CD14-positive monocyte (primary cell): ENCODE results near the gene MARCHF7. TPM values are rescaled to one million over a fixed set of nuclear protein-coding genes. Genes with fewer than 3 reads are reported as not detected.

Experiments used
- DNase-seq, 3 donors: peaks; one replicate each; pipeline ENCODE4 v3.0.0-alpha.2; 2011 to 2022
- H2AFZ ChIP-seq: 2 replicates; pipeline ENCODE4 v1.6.0; 2012; ENCODE audit warnings: mild to moderate bottlenecking, low read depth, low read length, inconsistent platforms; ENCODE audit not compliant: insufficient read depth, poor library complexity, severe bottlenecking
- H3K27ac ChIP-seq, 2 donors: 1 replicate in 1 of 2; 2 replicates in 1 of 2; pipeline ENCODE4 v1.5.1; 2012 to 2013; ENCODE audit warnings: low read length in 2 of 2, control low read depth in 1 of 2, inconsistent platforms in 1 of 2, low read depth in 1 of 2, mild to moderate bottlenecking in 1 of 2
- H3K27me3 ChIP-seq, 2 donors: one replicate each; pipeline versions ENCODE4 v1.6.0 to v1.6.1; 2011 to 2013; ENCODE audit warnings: low read length in 2 of 2; ENCODE audit not compliant: control insufficient read depth in 2 of 2, insufficient read depth in 2 of 2
- H3K36me3 ChIP-seq, 2 donors: replicated peaks in 1 of 2; 1 replicate in 1 of 2; 2 replicates in 1 of 2; pipeline versions ENCODE4 v1.5.1 to v1.6.1; 2012 to 2013; ENCODE audit warnings: low read length in 2 of 2, control low read depth in 1 of 2, inconsistent platforms in 1 of 2, mild to moderate bottlenecking in 1 of 2; ENCODE audit not compliant: insufficient read depth in 2 of 2, control insufficient read depth in 1 of 2
- H3K4me1 ChIP-seq, 2 donors: 1 replicate in 1 of 2; 2 replicates in 1 of 2; pipeline versions ENCODE4 v1.5.1 to v1.6.1; 2012 to 2013; ENCODE audit warnings: low read length in 2 of 2, control low read depth in 1 of 2, inconsistent platforms in 1 of 2, mild to moderate bottlenecking in 1 of 2, moderate library complexity in 1 of 2; ENCODE audit not compliant: insufficient read depth in 2 of 2, control insufficient read depth in 1 of 2
- H3K4me2 ChIP-seq: replicated peaks from 2 replicates; pipeline ENCODE3; 2012; ENCODE audit warnings: low read length, moderate library complexity, mild to moderate bottlenecking; ENCODE audit not compliant: poor library complexity, severe bottlenecking; ENCODE audit errors: extremely low read depth
- H3K4me3 ChIP-seq, 3 experiments: fragments of 200-600 bp in 1 of 3; sonication (generic) in 1 of 3; replicated peaks in 1 of 3; 1 replicate in 2 of 3; 2 replicates in 1 of 3; pipeline ENCODE4 v1.5.1; 2011 to 2013; ENCODE audit warnings: low read length in 3 of 3, mild to moderate bottlenecking in 3 of 3, control low read depth in 2 of 3, low read depth in 2 of 3, inconsistent platforms in 1 of 3, moderate library complexity in 1 of 3
- H3K79me2 ChIP-seq: 2 replicates; pipeline ENCODE4 v1.6.0; 2012; ENCODE audit warnings: mild to moderate bottlenecking, control low read depth, inconsistent platforms, low read length, moderate library complexity; ENCODE audit not compliant: insufficient read depth
- H3K9ac ChIP-seq: 2 replicates; pipeline ENCODE4 v1.6.0; 2017; ENCODE audit warnings: low read length, mild to moderate bottlenecking; ENCODE audit not compliant: insufficient read depth, poor library complexity, severe bottlenecking
- H3K9me3 ChIP-seq, 2 donors: replicated peaks in 1 of 2; 1 replicate in 1 of 2; 2 replicates in 1 of 2; pipeline versions ENCODE4 v1.5.1 to v1.6.1; 2012 to 2013; ENCODE audit warnings: low read length in 2 of 2, control low read depth in 1 of 2; ENCODE audit not compliant: control insufficient read depth in 1 of 2, insufficient read depth in 1 of 2
- H4K20me1 ChIP-seq: 2 replicates; pipeline ENCODE4 v1.6.0; 2012; ENCODE audit warnings: mild to moderate bottlenecking, low read length, control low read depth, moderate library complexity; ENCODE audit not compliant: insufficient read depth
- H3K27ac Mint-ChIP-seq, 7 donors: one replicate each; pipeline ENCODE4 v1.8.0; 2020; ENCODE audit warnings: mild to moderate bottlenecking in 7 of 7, mixed read lengths in 7 of 7, moderate library complexity in 6 of 7, inconsistent platforms in 2 of 7
- H3K27me3 Mint-ChIP-seq, 3 donors: one replicate each; pipeline ENCODE4 v1.8.0; 2021 to 2022; ENCODE audit warnings: low read depth in 3 of 3, mild to moderate bottlenecking in 3 of 3, mixed read lengths in 3 of 3, moderate library complexity in 3 of 3, inconsistent platforms in 1 of 3
- H3K36me3 Mint-ChIP-seq, 2 donors: one replicate each; pipeline ENCODE4 v1.8.0; 2020; ENCODE audit warnings: mixed read lengths in 2 of 2, inconsistent platforms in 1 of 2, mild to moderate bottlenecking in 1 of 2
- H3K4me1 Mint-ChIP-seq: one replicate; pipeline ENCODE4 v1.8.0; 2020; ENCODE audit warnings: mild to moderate bottlenecking, mixed read lengths
- H3K4me3 Mint-ChIP-seq, 2 donors: one replicate each; pipeline ENCODE4 v1.8.0; 2020; ENCODE audit warnings: mild to moderate bottlenecking in 2 of 2, mixed read lengths in 2 of 2, moderate library complexity in 1 of 2
- H3K9me3 Mint-ChIP-seq, 7 donors: one replicate each; pipeline ENCODE4 v1.8.0; 2020 to 2022; ENCODE audit warnings: mixed read lengths in 7 of 7, mild to moderate bottlenecking in 6 of 7, moderate library complexity in 6 of 7, inconsistent platforms in 2 of 7
- WGBS: methylation state at CpG from one replicate; pipeline ENCODE4 v1.1.5; 2013; ENCODE audit warnings: missing lambda C conversion rate; ENCODE audit not compliant: insufficient coverage; 5-methylcytosine and 5-hydroxymethylcytosine counted together
- intact Hi-C, 2 donors: fragments of 100-400 bp; cut with micrococcal nuclease; formaldehyde crosslinking; loops; one replicate each; pipeline versions ENCODE4 v1.15.0 to v1.15.1; 2023
- polyA plus RNA-seq, 3 donors: library from polyadenylated mRNA; depleted of rRNA in 1 of 3; unstranded in 2 of 3; stranded (reverse) in 1 of 3; fragments of 300-500 nt in 2 of 3; fragments of >200 nt in 1 of 3; fragmentation: Illumina TruSeq in 2 of 3; gene quantifications; 1 replicate in 2 of 3; 2 replicates in 1 of 3; pipeline ENCODE4 v1.2.3, GENCODE V29; 2012 to 2021
- TF ChIP-seq, protein P1 (sequence below): fragments of 200-600 bp; IDR thresholded peaks from one replicate; pipeline ENCODE4 v1.8.0; 2022; ENCODE audit warnings: antibody characterized with exemption, mild to moderate bottlenecking

MARCHF7 gene
- polyA plus RNA-seq, 3 donors, result 46.7 to 124 (median 102) TPM

DNA sequence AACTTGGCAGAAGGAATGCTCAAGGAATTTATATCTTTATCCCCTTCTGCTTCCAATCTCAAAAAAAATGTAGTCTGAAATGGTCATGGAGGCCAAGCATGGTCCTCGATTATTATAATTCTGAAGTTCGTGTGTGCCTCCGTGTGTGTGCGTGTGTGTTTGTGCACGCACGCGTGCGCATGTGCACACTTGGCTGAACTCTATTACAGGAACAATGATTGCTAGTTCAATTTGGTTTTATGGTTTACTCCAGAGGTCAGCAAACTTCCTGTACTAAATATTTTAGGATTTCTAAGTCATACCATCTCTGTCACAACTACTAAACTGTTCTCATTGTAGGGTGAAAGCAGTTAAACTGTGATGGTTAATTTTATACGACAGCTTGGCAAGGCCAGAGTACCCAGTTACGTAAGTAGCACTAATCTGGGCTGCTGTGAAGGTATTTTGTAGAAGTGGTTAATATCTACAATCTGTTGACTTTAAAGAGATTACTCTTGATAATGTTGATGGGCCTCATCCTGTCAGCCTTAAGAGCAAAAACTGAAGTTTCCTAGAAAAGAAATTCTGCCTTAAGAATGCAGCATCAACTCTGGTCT is 5.8 kb upstream of the MARCHF7 start:
- H3K27me3 ChIP-seq, result no peaks in the 10 kb centered on the region
- no peaks in the 10 kb centered on the region for H4K20me1 ChIP-seq
- H3K9me3 Mint-ChIP-seq, result no peaks in the 10 kb centered on the region
- H3K27ac ChIP-seq, result no peak overlapping the region
- no peak overlapping the region for H3K27ac Mint-ChIP-seq
- DNase-seq, result no peak
- TF ChIP-seq, protein P1, sequence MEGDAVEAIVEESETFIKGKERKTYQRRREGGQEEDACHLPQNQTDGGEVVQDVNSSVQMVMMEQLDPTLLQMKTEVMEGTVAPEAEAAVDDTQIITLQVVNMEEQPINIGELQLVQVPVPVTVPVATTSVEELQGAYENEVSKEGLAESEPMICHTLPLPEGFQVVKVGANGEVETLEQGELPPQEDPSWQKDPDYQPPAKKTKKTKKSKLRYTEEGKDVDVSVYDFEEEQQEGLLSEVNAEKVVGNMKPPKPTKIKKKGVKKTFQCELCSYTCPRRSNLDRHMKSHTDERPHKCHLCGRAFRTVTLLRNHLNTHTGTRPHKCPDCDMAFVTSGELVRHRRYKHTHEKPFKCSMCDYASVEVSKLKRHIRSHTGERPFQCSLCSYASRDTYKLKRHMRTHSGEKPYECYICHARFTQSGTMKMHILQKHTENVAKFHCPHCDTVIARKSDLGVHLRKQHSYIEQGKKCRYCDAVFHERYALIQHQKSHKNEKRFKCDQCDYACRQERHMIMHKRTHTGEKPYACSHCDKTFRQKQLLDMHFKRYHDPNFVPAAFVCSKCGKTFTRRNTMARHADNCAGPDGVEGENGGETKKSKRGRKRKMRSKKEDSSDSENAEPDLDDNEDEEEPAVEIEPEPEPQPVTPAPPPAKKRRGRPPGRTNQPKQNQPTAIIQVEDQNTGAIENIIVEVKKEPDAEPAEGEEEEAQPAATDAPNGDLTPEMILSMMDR, result no peak
- H3K9me3 ChIP-seq, result no peaks in the 10 kb centered on the region
- no peaks in the 10 kb centered on the region for H3K27me3 Mint-ChIP-seq
- H3K36me3 ChIP-seq, result peaks cover 0 to 6% of the 10 kb centered on the region in 2 donors
- no peak overlapping the region for H3K4me3 ChIP-seq
- no peak overlapping the region for H3K4me2 ChIP-seq
- no peak overlapping the region for H2AFZ ChIP-seq
- H3K4me1 ChIP-seq, result peaks cover 3 to 9% of the 10 kb centered on the region in 2 donors
- H3K4me3 Mint-ChIP-seq, result no peak overlapping the region
- intact Hi-C loops, result no loop called here
- H3K9ac ChIP-seq, result no peak overlapping the region
- peaks cover 12% of the 10 kb centered on the region for H3K79me2 ChIP-seq
- peaks cover 12% of the 10 kb centered on the region for H3K4me1 Mint-ChIP-seq
- no CpG with 5 or more reads among the region's 10 CpGs for WGBS
- H3K36me3 Mint-ChIP-seq, result peaks cover 12 to 24% of the 10 kb centered on the region in 2 donors

DNA sequence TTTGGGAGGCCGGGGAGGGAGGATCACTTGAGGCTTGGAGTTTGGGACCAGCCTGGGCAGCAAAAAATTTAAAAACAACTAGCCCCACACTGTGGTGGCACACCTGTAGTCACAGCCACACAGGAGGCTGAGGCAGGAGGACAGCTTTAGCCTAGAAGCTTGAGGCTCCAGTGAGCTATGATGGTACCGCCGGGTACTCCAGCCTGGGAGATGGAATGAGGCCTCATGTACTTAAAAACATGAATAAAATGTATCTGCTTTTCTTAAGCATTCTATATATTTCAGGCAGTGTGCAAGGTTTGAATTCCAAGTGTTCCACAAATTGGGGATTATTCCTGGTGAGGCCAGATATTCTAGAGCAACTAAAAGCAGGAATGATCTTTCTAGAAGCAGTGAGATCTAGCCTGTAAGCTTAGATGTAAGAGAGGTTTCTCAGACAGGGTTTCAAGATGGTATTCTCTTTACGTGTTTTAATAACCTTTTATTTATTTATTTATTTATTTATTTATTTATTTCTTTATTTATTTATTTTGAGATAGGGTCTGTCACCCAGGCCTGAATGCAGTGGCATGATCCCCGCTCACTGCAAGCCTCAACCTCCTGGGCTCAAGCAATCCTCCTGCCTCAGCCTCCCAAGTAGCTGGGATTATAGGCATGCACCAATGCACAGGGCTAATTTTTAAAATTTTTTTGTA is 4.1 kb upstream of the MARCHF7 start:
- no peak overlapping the region for H2AFZ ChIP-seq
- no peak overlapping the region for H3K4me3 ChIP-seq
- Mint-ChIP-seq H3K9me3 (peaks cover 0 to 2% (median 0%) of the 10 kb centered on the region in 7 donors), H3K27me3 (no peaks in the 10 kb centered on the region), H3K27ac (no peak overlapping the region), H3K36me3 (peaks cover 12 to 24% of the 10 kb centered on the region in 2 donors), H3K4me3 (no peak overlapping the region), H3K4me1 (peaks cover 15% of the 10 kb centered on the region)
- H3K4me1 ChIP-seq, result peaks cover 6 to 15% of the 10 kb centered on the region in 2 donors
- peaks cover 0 to 6% of the 10 kb centered on the region in 2 donors for H3K36me3 ChIP-seq
- no peaks in the 10 kb centered on the region for H3K27me3 ChIP-seq
- H3K9ac ChIP-seq, result no peak overlapping the region
- WGBS, result no CpG with 5 or more reads among the region's 5 CpGs
- intact Hi-C loops, result no loop called here
- H3K4me2 ChIP-seq, result no peak overlapping the region
- TF ChIP-seq, protein P1, result no peak
- H4K20me1 ChIP-seq, result no peaks in the 10 kb centered on the region
- H3K9me3 ChIP-seq, result no peaks in the 10 kb centered on the region
- H3K79me2 ChIP-seq, result peaks cover 29% of the 10 kb centered on the region
- no peak for DNase-seq
- H3K27ac ChIP-seq, result no peak overlapping the region
